SU-DHL-6 (cell line): Measurements from ENCODE around the gene RAP1A.

ENCODE experiments used
- H2AFZ ChIP-seq: fragments of 200-600 bp; sonication (generic); 2 replicates; pipeline ENCODE4 v1.6.1; 2014; ENCODE audit warnings: low read depth, mild to moderate bottlenecking, moderate library complexity, mixed read lengths, antibody characterized with exemption, low read length; ENCODE audit not compliant: severe bottlenecking
- H3F3A ChIP-seq: fragments of 200-600 bp; shearing (Covaris generic); 2 replicates; pipeline ENCODE4 v1.6.0; 2016; ENCODE audit warnings: antibody characterized with exemption, mild to moderate bottlenecking; ENCODE audit not compliant: insufficient read depth
- H3K27ac ChIP-seq: fragments of 200-600 bp; sonication (generic); 2 replicates; pipeline ENCODE4 v1.5.1; 2016; ENCODE audit warnings: low read depth, mild to moderate bottlenecking, low read length, moderate library complexity, mixed read lengths
- H3K27me3 ChIP-seq: fragments of 200-600 bp; sonication (generic), shearing (Covaris generic); 2 replicates; pipeline ENCODE4 v1.6.0; 2014; ENCODE audit warnings: mild to moderate bottlenecking, low read length
- H3K36me3 ChIP-seq: fragments of 200-600 bp; sonication (generic); 2 replicates; pipeline ENCODE4 v1.6.1; 2014; ENCODE audit warnings: mild to moderate bottlenecking, low read length, mixed read lengths
- H3K4me2 ChIP-seq: fragments of 300-600, 200-600 bp; shearing (Covaris generic), sonication (generic); 2 replicates; pipeline ENCODE4 v1.6.0; 2014; ENCODE audit warnings: low read length, low read depth, mild to moderate bottlenecking; ENCODE audit not compliant: poor library complexity, severe bottlenecking
- H3K4me3 ChIP-seq: fragments of 200-600 bp; sonication (generic); 2 replicates; pipeline ENCODE4 v1.5.1; 2014; ENCODE audit warnings: antibody characterized with exemption, low read length, mild to moderate bottlenecking, mixed read lengths; ENCODE audit not compliant: insufficient read depth, poor library complexity, severe bottlenecking
- H3K79me2 ChIP-seq: fragments of 200-600 bp; sonication (generic); 2 replicates; pipeline ENCODE4 v1.6.1; 2014; ENCODE audit warnings: mild to moderate bottlenecking, low read length, moderate library complexity; ENCODE audit not compliant: insufficient read depth
- H3K9ac ChIP-seq: fragments of 200-600 bp; sonication (generic); 2 replicates; pipeline ENCODE4 v1.7.0; 2014; ENCODE audit warnings: mild to moderate bottlenecking, low read length
- H3K9me2 ChIP-seq: fragments of 200-600 bp; sonication (generic); replicated peaks from 2 replicates; pipeline ENCODE4 v1.6.1; 2014; ENCODE audit warnings: low read length; ENCODE audit not compliant: insufficient read depth
- H3K9me3 ChIP-seq: fragments of 200-600 bp; sonication (generic); 2 replicates; pipeline ENCODE4 v1.6.1; 2014; ENCODE audit warnings: low read length, mixed read lengths; ENCODE audit not compliant: insufficient read depth
- H4K20me1 ChIP-seq: fragments of 200-600 bp; sonication (generic); 2 replicates; pipeline ENCODE4 v1.6.1; 2014; ENCODE audit warnings: low read depth, mild to moderate bottlenecking, antibody characterized with exemption, low read length, moderate library complexity, mixed read lengths
- EZH2phosphoT487 ChIP-seq: fragments of 200-600 bp; sonication (generic), shearing (Covaris generic); conservative IDR thresholded peaks from 2 replicates; pipeline ENCODE4 v1.6.1; 2018; ENCODE audit warnings: mild to moderate bottlenecking, antibody characterized with exemption, low read length, moderate library complexity, mixed read lengths
- TF ChIP-seq, protein P1 (sequence below): fragments of 200-600 bp; sonication (generic); IDR thresholded peaks from one replicate; pipeline ENCODE4 v1.5.1; 2017; ENCODE audit warnings: antibody characterized with exemption, mild to moderate bottlenecking, low read length, moderate library complexity; ENCODE audit not compliant: insufficient read depth, poor library complexity, severe bottlenecking

RAP1A gene

DNA sequence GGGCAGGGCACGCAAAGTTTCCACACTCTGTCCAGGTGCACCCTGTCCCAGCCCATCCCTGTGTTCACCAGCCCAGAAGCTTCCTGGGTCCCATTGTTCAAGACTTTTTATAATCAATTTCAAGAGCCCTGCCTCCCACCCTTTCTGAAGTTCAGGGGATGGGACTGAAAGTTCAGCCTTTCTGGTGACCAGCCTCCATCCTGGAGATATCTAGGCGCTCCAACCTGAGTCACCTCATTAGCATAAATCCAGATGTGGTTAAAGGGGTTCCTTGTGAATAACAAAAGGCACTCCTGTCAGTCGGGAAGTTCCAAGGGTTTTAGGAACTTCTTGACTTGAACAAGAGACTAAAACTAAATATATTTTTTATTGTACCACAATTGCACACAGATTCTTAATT is 48.4 kb upstream of the RAP1A start:
- no peaks in the 10 kb centered on the region for H3K79me2 ChIP-seq
- H3K4me3 ChIP-seq: no peak overlapping the region
- H3K9me3 ChIP-seq: no peaks in the 10 kb centered on the region
- H3K36me3 ChIP-seq: no peaks in the 10 kb centered on the region
- H3K27ac ChIP-seq: no peak overlapping the region
- no peaks in the 10 kb centered on the region for H3K27me3 ChIP-seq
- no peaks in the 10 kb centered on the region for H3K9me2 ChIP-seq
- no peak overlapping the region for H3K9ac ChIP-seq
- H2AFZ ChIP-seq: no peak overlapping the region
- H3F3A ChIP-seq: no peaks in the 10 kb centered on the region
- no peaks in the 10 kb centered on the region for H4K20me1 ChIP-seq
- TF ChIP-seq, protein P1, sequence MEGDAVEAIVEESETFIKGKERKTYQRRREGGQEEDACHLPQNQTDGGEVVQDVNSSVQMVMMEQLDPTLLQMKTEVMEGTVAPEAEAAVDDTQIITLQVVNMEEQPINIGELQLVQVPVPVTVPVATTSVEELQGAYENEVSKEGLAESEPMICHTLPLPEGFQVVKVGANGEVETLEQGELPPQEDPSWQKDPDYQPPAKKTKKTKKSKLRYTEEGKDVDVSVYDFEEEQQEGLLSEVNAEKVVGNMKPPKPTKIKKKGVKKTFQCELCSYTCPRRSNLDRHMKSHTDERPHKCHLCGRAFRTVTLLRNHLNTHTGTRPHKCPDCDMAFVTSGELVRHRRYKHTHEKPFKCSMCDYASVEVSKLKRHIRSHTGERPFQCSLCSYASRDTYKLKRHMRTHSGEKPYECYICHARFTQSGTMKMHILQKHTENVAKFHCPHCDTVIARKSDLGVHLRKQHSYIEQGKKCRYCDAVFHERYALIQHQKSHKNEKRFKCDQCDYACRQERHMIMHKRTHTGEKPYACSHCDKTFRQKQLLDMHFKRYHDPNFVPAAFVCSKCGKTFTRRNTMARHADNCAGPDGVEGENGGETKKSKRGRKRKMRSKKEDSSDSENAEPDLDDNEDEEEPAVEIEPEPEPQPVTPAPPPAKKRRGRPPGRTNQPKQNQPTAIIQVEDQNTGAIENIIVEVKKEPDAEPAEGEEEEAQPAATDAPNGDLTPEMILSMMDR: no peak
- no peak for TF ChIP-seq EZH2phosphoT487
- H3K4me2 ChIP-seq: no peak overlapping the region

DNA sequence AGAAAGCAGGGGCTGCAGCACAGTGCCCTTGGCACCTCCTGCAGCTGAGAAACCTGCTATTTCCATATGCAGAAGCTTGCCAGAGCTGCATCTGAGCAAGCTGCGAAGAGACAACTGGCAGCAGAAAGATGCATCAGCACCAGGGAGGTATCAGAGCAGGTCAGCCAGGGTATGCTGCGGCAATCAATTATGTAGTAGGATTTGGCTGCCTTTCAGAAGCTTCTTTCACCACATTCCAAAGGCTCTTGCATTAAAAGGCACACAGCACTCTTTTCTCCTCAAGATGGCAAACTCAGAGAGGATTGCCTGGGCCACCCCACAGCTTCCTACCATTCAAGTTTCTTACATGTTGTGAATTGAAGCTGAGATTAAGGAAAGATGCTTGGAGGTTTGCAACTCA is 47.6 kb upstream of the RAP1A start:
- Histone ChIP-seq H3K36me3 (no peaks in the 10 kb centered on the region), H3K27ac (no peak overlapping the region), H3K79me2 (no peaks in the 10 kb centered on the region), H3K9ac (no peak overlapping the region), H3K4me2 (no peak overlapping the region), H3K27me3 (no peaks in the 10 kb centered on the region), H3K9me3 (no peaks in the 10 kb centered on the region), H3K9me2 (no peaks in the 10 kb centered on the region), H3F3A (no peaks in the 10 kb centered on the region), H3K4me3 (no peak overlapping the region), H2AFZ (no peak overlapping the region), H4K20me1 (no peaks in the 10 kb centered on the region)
- TF ChIP-seq, protein P1: no peak
- TF ChIP-seq EZH2phosphoT487: no peak

DNA sequence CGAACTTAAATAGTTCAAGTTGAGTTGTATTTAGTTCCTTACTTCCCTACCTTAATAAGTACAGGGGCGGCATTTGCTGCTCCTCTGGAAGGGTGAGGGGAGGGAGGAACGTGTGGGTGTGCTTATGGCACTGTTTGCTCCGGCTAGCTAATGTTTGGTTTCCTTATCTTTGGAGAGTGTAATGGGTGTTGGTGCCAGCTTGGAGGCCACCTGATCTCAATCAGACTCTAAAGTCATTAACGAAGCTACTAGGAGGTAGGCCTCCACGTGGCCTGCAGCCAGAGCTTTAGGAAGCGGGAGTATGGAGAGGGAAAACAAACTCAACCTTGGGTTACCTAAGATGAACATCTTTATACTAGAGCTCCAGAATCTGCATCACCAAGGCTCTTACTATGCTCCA is 43.0 kb upstream of the RAP1A start:
- H3K79me2 ChIP-seq: no peaks in the 10 kb centered on the region
- no peaks in the 10 kb centered on the region for H4K20me1 ChIP-seq
- TF ChIP-seq, protein P1: no peak
- no peak for TF ChIP-seq EZH2phosphoT487
- no peaks in the 10 kb centered on the region for H3K9me2 ChIP-seq
- no peaks in the 10 kb centered on the region for H3K9me3 ChIP-seq
- H3K9ac ChIP-seq: no peak overlapping the region
- no peaks in the 10 kb centered on the region for H3F3A ChIP-seq
- H3K4me2 ChIP-seq: no peak overlapping the region
- H3K27me3 ChIP-seq: no peaks in the 10 kb centered on the region
- H3K36me3 ChIP-seq: no peaks in the 10 kb centered on the region
- H3K27ac ChIP-seq: no peak overlapping the region
- H3K4me3 ChIP-seq: no peak overlapping the region
- no peak overlapping the region for H2AFZ ChIP-seq

DNA sequence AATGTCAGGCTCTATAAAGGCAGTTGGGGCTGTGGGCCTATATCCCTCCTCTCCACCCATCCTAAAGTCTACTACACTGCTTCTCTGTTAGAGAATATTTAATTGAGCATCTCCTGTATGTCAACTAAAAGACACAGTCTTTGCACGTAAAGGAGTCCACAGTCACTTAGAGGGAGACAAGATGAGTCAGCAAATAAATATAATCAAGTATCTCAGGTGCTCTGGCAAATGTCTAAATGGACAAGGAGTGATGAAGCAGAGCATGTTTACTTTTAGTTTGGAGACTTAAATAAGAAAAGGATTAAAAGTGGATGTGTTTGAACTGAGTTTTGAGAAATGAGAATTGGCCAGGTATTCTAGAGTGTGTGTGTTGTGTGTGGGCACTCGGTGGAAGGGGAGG is 41.8 kb upstream of the RAP1A start:
- Histone ChIP-seq H3K36me3 (no peaks in the 10 kb centered on the region), H2AFZ (no peak overlapping the region), H3K9me2 (no peaks in the 10 kb centered on the region), H3F3A (no peaks in the 10 kb centered on the region), H3K9ac (no peak overlapping the region), H3K4me2 (no peak overlapping the region), H3K9me3 (no peaks in the 10 kb centered on the region), H3K27ac (no peak overlapping the region), H3K27me3 (no peaks in the 10 kb centered on the region), H3K4me3 (no peak overlapping the region), H4K20me1 (no peaks in the 10 kb centered on the region), H3K79me2 (no peaks in the 10 kb centered on the region)
- TF ChIP-seq, protein P1: no peak
- TF ChIP-seq EZH2phosphoT487: no peak
